KOPT-K1 (cell line): ENCODE results near the gene VSIG8.

ENCODE experiments used
- H3K27ac ChIP-seq: fragments of 200-600 bp; sonication (generic); 2 replicates; pipeline ENCODE4 v1.5.1; 2016; ENCODE audit warnings: antibody characterized with exemption, mild to moderate bottlenecking, low read depth, low read length; ENCODE audit not compliant: poor library complexity, severe bottlenecking
- H3K36me3 ChIP-seq: fragments of 200-600 bp; sonication (generic); 2 replicates; pipeline ENCODE4 v1.5.1; 2017; ENCODE audit warnings: antibody characterized with exemption, mild to moderate bottlenecking, low read length, moderate library complexity; ENCODE audit not compliant: insufficient read depth
- H3K9me3 ChIP-seq: fragments of 200-600 bp; sonication (generic); 2 replicates; pipeline ENCODE4 v1.5.1; 2017; ENCODE audit warnings: antibody characterized with exemption, low read length, mild to moderate bottlenecking; ENCODE audit not compliant: insufficient read depth, poor library complexity, severe bottlenecking

VSIG8 gene

DNA sequence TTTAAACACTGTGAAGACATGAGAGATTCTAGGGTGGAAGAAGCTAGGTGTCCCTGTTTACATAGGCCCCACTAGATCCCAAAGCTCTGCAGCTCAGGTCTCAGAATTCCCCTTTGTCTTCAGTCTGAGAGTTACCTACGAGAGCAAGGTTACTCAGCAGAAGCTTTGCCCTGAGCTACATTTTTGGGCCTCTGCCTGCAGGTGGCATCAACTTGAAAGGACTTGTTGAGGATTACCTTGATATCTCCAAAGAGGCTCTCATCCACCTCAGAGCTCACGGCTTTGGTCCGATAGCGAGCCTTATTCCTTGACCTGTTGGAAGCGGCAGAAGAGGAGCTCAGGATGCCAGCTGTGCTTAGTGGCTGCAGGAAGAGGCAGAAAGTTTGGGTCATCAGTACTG, 30.5 kb upstream of the VSIG8 start:
- no peaks in the 10 kb centered on the region for H3K36me3 ChIP-seq
- H3K9me3 ChIP-seq = no peaks in the 10 kb centered on the region
- no peak overlapping the region for H3K27ac ChIP-seq

DNA sequence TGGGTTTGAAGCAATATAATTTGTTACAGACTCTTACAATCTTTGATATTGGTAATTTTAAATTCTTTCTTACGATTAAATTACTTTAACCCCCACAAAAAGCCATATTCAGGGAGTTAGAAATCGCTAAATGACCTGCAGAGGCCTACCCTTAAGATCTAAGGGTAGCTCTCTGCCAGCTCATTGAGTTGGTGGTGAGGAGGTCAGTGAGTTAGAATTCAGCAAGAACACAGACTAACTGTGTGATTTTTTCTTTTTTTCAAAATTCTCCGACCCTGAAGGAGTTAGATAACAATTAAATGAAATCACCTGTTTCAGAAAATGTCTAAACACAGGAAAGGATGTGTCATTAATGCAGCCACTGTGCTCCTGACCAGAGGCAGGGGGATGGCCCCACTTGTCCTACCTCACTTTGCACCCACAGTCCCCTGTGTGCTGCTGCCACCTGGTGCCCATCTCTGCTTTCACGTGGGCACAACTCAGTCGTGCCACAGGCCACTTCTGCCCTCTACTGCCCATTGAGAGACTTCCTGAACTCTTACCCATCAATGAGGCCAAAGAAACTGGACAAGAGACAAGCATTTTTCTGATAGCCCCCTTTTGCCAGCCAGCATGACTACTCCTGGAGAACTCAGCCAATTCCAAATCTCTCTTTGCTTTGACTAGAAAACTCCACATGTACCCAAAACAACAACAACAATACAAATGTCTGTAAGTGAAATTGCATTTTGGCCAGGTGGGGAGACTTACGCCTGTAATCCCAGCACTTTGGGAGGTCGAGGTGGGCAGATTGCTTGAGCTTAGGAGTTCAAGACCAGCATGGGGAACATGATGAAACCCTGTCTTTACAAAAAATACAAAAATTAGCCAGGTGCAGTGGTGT, 29.1 kb upstream of the VSIG8 start:
- no peaks in the 10 kb centered on the region for H3K36me3 ChIP-seq
- no peaks in the 10 kb centered on the region for H3K9me3 ChIP-seq
- H3K27ac ChIP-seq = no peak overlapping the region

DNA sequence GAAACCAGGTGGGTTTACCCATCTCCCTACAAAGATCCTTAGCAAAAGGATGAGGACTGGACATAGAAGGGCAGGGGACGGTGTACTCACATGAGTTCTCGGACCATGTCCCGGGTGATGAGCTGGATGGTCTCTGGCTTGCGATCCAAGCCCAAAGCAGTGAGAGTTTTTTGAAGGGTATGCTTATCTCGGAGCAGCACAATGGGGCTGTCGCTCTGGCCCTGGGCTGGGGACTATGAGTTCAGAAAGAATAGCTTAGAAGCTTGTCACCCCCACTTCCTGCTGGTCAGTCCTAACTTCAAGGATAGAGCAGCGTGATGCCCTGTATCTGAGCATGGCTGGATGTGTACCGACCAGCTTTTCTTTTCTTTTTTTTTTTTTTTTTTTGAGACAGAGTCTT, 27.9 kb upstream of the VSIG8 start:
- Histone ChIP-seq H3K27ac (no peak overlapping the region), H3K9me3 (no peaks in the 10 kb centered on the region), H3K36me3 (no peaks in the 10 kb centered on the region)

DNA sequence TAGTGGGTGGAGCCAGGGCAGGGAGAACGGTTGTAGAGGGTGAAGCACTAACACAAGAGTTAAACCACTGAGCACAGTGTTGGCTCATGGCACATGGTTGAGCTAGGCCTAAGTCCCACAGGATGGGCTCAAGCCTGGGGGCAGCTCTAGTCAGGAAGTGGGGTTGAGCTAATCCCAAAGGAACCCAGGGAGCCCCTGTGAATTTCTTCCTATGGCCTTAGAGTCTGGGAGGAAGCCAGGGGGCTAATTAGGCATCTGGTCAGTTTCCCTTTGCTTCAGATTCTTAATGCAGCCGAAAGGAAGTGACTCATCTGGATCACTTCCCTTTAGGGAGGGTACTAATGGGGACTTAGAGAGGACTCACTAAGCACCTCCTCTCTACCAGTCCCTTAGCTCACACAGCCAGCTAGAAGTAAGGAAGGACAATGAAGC, 27.4 kb upstream of the VSIG8 start:
- Histone ChIP-seq H3K9me3 (no peaks in the 10 kb centered on the region), H3K27ac (no peak overlapping the region), H3K36me3 (no peaks in the 10 kb centered on the region)

DNA sequence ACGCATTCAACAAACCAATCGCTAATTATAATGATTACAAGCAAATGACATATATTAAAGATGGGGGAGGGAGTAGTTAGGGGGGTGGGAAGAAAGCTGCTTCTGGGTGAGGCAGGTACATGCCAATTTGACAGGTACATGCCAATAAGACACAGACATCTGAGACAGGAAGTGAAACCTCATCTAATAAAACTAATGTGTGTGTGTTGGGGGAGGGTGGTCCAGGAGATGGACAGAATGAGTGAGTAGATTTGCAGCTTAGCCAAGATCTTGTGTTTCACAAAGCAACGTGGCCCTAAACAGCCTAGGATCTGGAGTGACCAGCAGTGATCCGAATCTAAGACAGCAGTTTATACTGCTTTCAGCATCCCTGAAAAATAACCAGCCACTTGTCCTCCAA, 26.7 kb upstream of the VSIG8 start:
- no peaks in the 10 kb centered on the region for H3K36me3 ChIP-seq
- H3K9me3 ChIP-seq = no peaks in the 10 kb centered on the region
- H3K27ac ChIP-seq = no peak overlapping the region

DNA sequence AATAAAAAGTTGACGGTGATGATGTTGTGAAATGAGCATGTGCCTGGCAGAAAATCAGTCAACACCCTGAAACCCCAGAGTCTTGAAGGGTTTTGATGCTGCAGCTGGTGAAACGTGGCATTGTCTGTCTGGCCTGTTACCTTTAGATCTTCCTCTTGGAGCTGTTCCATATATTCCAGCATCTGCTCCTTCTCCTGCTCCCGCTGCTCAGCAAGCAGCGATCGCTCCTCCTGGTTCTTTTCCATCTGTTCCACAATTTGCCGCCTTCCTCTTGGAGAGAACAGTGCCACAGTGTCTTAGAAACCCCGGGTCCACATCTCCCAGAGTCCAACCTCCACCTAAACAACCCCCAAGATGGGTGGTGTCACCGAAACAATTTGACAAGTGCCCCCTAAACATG, 21.8 kb upstream of the VSIG8 start:
- Histone ChIP-seq H3K36me3 (no peaks in the 10 kb centered on the region), H3K27ac (no peak overlapping the region), H3K9me3 (no peaks in the 10 kb centered on the region)

DNA sequence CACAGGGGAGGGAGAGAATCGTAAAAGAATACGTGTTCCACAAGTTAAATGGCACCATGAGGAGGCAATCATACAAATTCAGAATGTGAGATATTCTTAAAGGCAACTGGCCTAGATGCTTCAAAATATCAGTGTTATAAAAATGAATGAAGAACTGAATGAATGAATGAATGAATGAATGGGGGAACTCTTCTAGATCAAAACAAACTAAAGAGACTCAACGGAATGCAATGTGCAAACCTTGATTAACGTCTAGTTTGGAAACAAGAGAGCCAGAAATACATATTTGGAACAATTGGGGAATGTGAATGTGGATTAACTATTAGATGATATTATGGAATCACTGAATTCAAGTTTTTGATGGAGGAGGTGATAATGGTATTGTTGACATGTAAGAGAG, 20.7 kb upstream of the VSIG8 start:
- no peak overlapping the region for H3K27ac ChIP-seq
- no peaks in the 10 kb centered on the region for H3K9me3 ChIP-seq
- H3K36me3 ChIP-seq = no peaks in the 10 kb centered on the region

DNA sequence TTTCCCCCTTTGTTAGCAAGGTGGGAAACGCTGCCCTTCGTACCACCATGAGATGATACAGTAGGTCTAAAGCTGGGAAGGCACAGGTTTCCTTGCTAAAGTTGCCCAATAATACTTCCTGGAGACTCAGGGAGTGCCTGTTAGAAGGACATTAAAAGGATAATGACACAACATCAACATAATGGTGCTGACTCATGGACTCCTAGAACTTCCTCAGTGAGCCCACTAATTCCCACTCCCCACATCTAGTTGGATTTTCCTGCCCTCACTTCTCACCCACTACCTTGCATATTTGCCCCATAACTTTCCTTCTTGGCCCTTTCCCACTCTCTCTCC, 20.0 kb upstream of the VSIG8 start:
- no peaks in the 10 kb centered on the region for H3K36me3 ChIP-seq
- H3K27ac ChIP-seq = no peak overlapping the region
- no peaks in the 10 kb centered on the region for H3K9me3 ChIP-seq

DNA sequence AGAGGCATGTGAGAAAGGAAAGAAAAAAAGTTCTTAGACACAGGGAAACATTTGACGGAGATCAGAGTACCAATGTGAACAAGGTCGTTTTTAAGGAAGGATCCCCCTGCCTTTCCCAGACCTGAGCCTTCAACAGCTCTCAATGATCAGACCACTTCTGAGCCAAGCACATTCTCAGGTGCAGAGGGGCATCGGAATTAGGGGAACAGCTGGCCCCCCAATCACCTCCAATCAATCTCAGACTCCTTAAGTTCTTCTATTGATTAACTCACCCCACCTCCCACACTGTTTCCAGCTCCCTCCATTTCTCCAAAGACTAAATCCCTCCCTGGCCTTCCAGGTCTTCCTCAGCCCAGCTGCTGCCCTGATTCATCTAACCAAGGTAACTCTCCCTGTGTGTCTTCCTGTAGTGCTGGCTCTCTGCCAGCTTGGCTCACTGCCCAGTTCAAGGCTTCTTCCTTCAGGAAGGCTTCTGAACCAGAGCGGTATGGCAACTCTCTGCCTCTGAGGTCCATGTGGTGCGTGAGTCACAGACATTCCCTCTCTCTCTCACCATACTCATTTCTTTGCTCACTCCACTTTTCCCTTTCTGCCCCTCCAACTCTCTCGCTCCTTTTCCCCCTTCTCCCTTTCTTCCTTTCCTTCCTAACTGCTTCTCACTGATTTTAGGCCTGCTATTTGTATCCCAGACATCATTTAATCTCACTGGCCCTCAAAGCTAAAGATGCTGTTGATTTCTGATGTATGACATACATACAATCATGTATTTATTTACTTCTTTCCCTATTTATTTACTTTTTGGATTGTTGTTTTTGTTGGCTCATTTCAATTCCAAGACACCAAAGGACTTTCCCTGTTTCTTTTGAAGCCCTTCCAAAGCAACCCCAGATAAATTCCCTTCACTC, 19.4 kb upstream of the VSIG8 start:
- Histone ChIP-seq H3K36me3 (no peaks in the 10 kb centered on the region), H3K27ac (no peak overlapping the region), H3K9me3 (no peaks in the 10 kb centered on the region)

DNA sequence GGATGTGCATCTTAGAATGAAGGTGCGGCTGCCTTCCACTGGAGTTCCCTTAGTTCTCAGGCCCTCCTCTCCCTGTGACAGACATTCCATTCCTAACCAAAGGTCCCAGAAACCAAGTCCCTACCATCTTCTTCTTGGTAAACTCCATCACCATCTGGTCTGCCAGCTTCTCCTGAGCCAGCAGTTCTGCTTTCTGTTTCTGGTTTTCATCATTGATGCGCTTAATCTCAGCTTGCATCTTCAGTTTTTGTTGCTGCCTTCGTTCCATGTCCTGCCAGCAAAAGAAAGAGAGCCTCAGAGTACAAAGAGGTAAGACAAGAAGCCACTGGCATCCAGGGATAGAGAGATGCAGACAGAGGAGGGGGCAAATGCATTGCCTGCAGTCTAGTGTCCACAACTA, 18.0 kb upstream of the VSIG8 start:
- no peaks in the 10 kb centered on the region for H3K9me3 ChIP-seq
- H3K36me3 ChIP-seq = no peaks in the 10 kb centered on the region
- no peak overlapping the region for H3K27ac ChIP-seq

DNA sequence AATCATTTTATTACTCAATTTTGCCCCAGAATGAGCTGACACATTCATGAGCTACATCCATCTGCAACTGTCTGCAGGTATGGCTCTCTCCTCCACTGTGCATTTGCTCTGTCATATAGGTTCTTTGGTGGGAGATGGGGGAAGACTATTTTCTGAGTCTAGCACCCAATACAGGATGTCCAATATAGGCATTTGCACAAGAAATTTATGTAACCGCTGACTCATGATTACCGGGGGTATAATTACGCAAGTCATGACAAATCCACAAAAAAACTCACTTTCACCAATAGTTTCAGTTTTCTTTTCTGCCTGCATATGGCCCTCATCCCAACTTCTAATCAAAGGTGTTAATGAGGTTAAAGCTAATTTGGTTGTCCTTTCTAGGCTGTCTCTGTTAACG, 17.5 kb upstream of the VSIG8 start:
- Histone ChIP-seq H3K9me3 (no peaks in the 10 kb centered on the region), H3K27ac (no peak overlapping the region), H3K36me3 (no peaks in the 10 kb centered on the region)

DNA sequence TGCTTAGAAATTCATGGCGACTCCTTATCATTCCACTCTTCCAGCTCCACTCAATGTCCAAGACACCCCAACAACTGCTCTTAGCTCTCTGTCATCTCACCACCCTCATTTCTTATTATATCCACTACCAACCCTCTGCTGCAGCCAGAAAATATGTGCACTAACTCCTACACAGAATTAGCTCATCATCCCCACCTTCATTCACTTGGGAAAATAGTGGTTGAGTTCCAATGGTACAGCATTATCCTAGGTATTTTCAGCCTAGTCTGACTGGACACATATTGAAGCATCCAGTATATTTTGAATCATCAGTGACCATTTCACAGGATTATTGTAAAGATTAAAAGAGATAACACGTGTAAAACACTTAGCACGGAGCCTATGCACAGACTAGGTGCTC, 16.7 kb upstream of the VSIG8 start:
- Histone ChIP-seq H3K9me3 (no peaks in the 10 kb centered on the region), H3K36me3 (no peaks in the 10 kb centered on the region), H3K27ac (no peak overlapping the region)

DNA sequence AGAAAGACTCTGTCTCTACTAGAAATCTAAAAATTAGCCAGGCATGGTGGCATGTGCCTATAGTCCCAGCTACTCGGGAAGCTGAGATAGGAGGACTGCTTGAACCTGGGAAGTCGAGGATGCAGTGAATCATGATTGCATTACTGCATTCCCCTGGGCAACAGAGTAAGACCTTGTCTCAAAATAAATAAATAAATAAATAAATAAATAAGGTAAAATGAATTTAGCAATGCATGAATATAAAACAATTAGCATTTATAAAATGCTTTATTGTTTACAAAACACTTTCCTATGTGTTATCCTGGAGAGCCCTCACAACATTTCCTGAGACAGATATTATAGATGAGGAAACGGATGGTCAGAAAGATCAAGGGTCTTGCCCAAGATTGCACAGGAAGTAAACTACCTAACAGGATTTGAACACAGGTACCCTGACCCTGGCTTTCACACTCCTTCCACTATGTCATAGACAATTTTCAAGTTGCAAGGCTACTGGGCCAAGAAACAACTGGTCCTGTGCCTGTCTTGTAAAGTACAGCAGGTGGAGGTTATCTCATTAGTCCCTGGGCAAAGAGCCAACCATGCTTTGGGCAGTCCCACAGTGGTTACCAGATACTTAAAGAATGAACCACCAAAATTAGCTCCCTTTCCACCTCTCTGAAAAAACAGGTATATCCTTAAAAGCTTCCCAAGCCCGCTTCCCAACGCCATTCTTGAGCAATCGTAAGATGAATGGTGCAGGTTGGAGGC, 15.4 kb upstream of the VSIG8 start:
- Histone ChIP-seq H3K27ac (no peak overlapping the region), H3K36me3 (no peaks in the 10 kb centered on the region), H3K9me3 (no peaks in the 10 kb centered on the region)

DNA sequence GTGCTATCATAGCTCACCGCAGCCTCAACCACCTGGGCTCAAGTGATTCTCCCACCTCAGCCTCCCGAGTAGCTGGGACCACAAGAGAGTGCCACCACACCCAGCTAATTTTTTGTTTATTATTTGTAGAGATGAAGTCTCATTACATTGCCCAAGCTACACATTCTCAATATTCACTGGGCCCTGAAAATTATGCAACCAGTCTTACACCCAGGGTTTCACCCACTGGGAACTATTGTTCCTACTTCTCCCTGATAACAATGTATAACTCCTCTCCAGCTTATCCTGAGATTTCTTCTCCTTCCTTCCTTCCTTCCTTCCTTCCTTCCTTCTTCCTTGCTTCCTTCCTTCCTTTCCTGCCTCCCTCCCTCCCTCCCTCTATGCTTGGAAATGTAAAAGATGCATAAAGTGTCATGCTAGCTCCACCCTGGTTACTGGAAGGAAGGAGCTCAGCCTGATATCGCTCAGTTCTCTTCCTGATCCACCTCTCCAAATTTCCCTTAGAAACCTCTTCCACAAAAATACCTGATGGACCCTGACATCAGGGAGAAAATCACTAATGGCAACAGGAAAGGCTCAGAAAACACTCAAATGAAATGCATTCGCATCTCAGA, 11.2 kb upstream of the VSIG8 start:
- Histone ChIP-seq H3K36me3 (no peaks in the 10 kb centered on the region), H3K27ac (no peak overlapping the region), H3K9me3 (no peaks in the 10 kb centered on the region)

DNA sequence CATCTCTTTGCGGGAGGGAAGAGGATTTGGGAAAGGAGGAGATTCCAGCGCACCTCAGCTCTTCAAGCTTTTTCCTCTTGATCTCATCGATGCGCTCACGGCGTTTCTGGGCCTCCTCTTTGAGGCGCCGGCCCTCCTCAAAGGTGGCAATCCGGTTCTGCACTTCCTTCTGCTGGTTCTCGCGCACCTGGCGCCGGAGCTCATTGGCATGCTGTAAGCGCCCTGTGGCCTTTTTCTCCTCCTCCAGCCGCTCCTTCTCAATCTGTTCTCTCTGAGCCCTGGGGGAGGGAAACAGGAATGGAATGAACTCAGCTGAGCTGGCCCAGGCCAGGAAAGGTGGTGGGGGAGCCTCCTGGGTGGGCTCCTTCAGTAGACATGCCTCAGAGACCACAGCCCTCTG, 10.4 kb upstream of the VSIG8 start:
- Histone ChIP-seq H3K36me3 (no peaks in the 10 kb centered on the region), H3K27ac (no peak overlapping the region), H3K9me3 (no peaks in the 10 kb centered on the region)
